Dendritic cell treated with granulocyte-macrophage colony-stimulating factor and Interleukin-4, amounts not matched to agents 40 ng/mL and 50 ng/mL, for 4 days (primary cell): ENCODE measurements around the gene RSPRY1.

Source experiments
- H3K27ac Mint-ChIP-seq: one replicate; pipeline ENCODE4 v1.8.0; 2022; ENCODE audit warnings: mild to moderate bottlenecking, mixed read lengths
- H3K27me3 Mint-ChIP-seq: one replicate; pipeline ENCODE4 v1.8.0; 2022; ENCODE audit warnings: mild to moderate bottlenecking, mixed read lengths
- H3K36me3 Mint-ChIP-seq: one replicate; pipeline ENCODE4 v1.8.0; 2022; ENCODE audit warnings: low read depth, mixed read lengths
- H3K4me1 Mint-ChIP-seq: one replicate; pipeline ENCODE4 v1.8.0; 2022; ENCODE audit warnings: low read depth, mixed read lengths
- H3K4me3 Mint-ChIP-seq: one replicate; pipeline ENCODE4 v1.8.0; 2022; ENCODE audit warnings: mild to moderate bottlenecking, moderate library complexity, mixed read lengths
- H3K9me3 Mint-ChIP-seq: one replicate; pipeline ENCODE4 v1.8.0; 2022; ENCODE audit warnings: mixed read lengths
- intact Hi-C: fragments of 100-400 bp; cut with micrococcal nuclease; formaldehyde crosslinking; loops from one replicate; pipeline ENCODE4 v1.15.0; 2022

RSPRY1 gene

DNA sequence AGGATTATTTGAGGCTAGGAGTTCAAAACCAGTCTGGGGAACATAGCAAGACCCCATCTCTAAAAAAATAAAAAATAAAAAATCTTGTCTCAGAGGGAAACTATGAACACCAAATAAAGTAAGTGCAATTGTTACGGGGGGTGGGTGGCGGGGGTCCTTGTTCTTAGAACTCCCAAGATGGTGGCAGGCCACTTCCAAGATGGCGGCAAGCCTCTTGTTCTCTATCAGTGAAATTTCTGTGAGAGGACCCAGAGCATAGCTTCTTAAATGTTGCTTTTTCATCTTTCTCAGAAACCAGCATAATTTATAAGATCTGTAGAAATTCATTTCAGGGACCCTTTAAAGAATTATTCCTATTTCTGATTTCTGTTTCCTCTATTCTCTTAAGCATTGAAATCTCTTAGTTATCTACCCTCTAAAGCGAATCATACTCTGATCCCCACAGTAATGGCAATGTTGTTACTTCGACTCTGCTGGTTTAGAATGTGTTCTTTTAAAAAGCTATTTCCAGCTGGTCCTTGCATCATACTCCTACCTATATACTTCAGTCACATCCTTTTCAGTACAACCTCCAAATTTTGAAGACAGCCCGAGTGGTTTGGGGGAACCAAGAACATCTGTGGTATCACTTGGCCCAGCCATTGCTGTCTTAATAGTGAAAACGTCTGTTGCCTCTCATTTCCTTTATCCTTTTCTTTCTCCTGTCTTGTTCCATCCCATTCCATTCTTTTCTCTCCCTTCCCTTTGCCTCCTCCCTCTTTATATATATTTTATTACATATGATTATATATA lies 16.2 kb downstream of the RSPRY1 start:
- intact Hi-C loops: no loop called here
- Mint-ChIP-seq H3K36me3 (peaks cover 39% of the 10 kb centered on the region), H3K9me3 (no peaks in the 10 kb centered on the region), H3K4me1 (peaks cover 6% of the 10 kb centered on the region), H3K27me3 (no peaks in the 10 kb centered on the region), H3K27ac (no peak overlapping the region), H3K4me3 (no peak overlapping the region)

DNA sequence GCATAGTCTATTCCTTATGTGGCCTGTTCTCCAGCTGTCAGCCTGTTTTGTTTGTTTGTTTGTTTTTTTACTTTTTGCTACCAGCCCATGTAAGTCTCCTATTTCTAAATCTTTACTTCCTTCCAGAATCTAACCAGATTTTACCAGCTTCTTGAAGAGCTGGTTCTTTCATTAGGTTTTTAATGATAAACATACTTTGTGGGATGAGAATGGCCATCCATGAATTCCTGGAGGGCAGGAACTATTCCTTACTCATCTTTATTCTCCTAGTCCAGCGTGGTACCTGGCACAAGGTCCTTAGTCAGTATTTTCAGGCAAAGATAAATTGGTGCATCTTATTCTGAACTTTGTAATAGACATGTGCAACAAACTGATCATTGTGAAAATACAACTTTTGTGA lies 17.3 kb downstream of the RSPRY1 start:
- Mint-ChIP-seq H3K27ac (no peak overlapping the region), H3K4me1 (peaks cover 3% of the 10 kb centered on the region), H3K27me3 (no peaks in the 10 kb centered on the region), H3K9me3 (no peaks in the 10 kb centered on the region), H3K4me3 (no peak overlapping the region), H3K36me3 (peaks cover 47% of the 10 kb centered on the region)
- intact Hi-C loops: no loop called here

DNA sequence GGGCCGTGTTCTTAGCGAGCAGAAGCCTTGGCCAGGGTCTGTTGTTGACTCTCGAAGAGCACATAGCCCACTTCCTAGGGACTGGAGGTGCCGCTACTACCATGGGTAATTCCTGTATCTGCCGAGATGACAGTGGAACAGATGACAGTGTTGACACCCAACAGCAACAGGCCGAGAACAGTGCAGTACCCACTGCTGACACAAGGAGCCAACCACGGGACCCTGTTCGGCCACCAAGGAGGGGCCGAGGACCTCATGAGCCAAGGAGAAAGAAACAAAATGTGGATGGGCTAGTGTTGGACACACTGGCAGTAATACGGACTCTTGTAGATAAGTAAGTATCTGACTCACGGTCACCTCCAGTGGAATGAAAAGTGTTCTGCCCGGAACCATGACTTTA lies 18.5 kb downstream of the RSPRY1 start:
- Mint-ChIP-seq H3K27ac (no peak overlapping the region), H3K4me3 (no peak overlapping the region), H3K36me3 (peaks cover 54% of the 10 kb centered on the region), H3K4me1 (no peaks in the 10 kb centered on the region), H3K9me3 (no peaks in the 10 kb centered on the region), H3K27me3 (no peaks in the 10 kb centered on the region)
- intact Hi-C loops: no loop called here

DNA sequence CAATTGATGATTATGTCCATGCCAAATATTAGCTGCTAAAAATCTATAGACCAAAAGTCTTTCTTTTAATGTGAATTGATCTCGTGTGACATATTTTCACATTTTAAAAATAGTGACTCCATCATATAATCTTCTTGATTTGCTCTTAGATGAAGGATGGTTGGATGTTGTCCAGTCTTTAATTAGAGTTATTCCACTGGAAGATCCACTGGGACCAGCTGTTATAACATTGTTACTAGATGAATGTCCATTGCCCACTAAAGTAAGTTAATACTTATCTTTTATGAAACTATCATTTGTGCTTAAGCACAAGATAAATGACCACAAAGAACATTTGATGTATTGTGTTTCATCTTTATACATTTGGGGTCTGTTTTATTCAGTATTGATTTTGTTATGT lies 22.8 kb downstream of the RSPRY1 start:
- no peak overlapping the region for H3K27ac Mint-ChIP-seq
- peaks cover 88% of the 10 kb centered on the region for H3K36me3 Mint-ChIP-seq
- H3K9me3 Mint-ChIP-seq: no peaks in the 10 kb centered on the region

DNA sequence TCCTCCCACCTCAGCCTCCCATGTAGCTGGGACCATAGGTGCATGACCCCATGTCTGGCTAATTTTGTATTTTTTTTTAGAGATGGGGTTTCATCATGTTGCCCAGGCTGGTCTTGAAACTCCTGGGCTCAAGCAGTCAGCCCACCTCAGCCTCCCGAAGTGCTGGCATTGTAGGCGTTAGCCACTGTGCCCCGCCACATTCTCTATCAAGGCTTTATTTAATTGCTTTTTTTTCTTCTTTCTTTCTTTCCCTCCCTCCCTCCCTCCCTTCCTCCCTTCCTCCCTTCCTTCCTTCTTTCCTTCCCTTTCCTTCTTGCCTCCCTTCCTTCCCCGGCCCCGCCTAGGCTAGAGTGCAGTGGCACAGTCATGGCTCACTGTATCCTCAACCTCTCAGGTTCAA lies 23.7 kb downstream of the RSPRY1 start:
- intact Hi-C loops: no loop called here
- no peaks in the 10 kb centered on the region for H3K4me1 Mint-ChIP-seq
- H3K27ac Mint-ChIP-seq: no peak overlapping the region
- no peaks in the 10 kb centered on the region for H3K27me3 Mint-ChIP-seq
- peaks cover 1% of the 10 kb centered on the region for H3K9me3 Mint-ChIP-seq
- H3K36me3 Mint-ChIP-seq: peaks cover 91% of the 10 kb centered on the region
- H3K4me3 Mint-ChIP-seq: no peak overlapping the region

More for the DNA sequence above, 22.8 kb downstream of the RSPRY1 start:
- Mint-ChIP-seq H3K4me3 (no peak overlapping the region), H3K27me3 (no peaks in the 10 kb centered on the region), H3K4me1 (no peaks in the 10 kb centered on the region)
- intact Hi-C loops: no loop called here

DNA sequence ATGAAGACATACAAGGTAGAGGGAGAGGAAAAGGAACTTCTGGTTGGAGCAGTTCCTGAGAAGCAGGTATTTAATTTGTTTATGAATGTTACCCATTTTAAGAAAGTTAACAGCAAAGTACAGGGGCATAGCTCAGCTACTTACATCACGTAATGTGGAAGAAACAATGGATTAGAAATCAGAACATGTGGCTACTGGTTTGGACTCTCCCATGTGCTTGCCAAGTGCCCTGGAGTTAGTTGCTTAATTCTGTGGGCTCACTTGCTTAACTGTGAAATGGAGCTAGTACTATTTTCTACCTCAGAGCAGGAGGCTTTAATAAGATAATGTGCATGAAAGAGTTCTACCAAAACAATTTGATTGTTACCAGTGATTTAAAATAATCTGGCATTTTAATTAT lies 27.3 kb downstream of the RSPRY1 start:
- Mint-ChIP-seq H3K27ac (no peak overlapping the region), H3K4me3 (no peak overlapping the region), H3K36me3 (peaks cover 95% of the 10 kb centered on the region), H3K9me3 (peaks cover 37% of the 10 kb centered on the region), H3K27me3 (no peaks in the 10 kb centered on the region), H3K4me1 (no peaks in the 10 kb centered on the region)
- intact Hi-C loops: no loop called here

DNA sequence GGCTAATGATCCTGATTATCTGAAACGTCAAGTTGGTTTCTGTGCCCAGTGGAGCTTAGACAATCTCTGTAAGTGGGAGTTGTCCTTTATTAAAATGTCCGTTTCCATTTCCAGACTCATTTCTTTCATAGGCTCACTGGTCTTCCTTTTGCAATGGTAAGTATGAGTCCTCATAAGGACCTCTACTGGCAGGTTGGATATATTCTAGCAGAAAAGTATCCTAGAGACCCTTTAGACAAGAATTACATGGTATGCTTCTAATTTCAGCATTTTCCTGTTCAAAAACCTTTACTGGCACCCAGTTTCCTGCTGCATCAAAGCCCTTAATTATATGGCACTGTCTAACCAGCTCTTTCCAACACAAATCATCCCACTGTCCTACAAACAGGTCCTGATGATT lies 30.8 kb downstream of the RSPRY1 start:
- Mint-ChIP-seq H3K36me3 (peaks cover 99% of the 10 kb centered on the region), H3K27ac (no peak overlapping the region), H3K9me3 (peaks cover 40% of the 10 kb centered on the region), H3K4me1 (no peaks in the 10 kb centered on the region), H3K27me3 (no peaks in the 10 kb centered on the region), H3K4me3 (no peak overlapping the region)
- intact Hi-C loops: no loop called here

DNA sequence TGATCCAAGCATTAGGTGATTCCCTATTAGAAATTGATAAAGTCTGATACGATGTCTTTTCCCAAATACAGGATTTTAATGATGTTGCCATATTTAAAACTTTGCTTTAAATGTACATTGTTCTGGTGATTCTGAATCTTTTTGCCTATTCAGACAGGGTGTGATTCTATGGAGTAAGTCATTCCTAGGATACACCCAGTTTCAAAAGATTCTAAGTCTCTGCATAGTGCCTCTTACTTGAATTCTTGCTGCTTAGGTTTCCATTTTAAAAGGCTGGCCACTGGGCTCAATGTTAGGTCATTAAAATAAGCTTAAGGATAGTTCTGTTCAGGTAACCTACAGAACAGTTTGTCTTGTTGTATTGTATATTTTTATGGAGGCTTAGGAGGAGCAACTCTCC lies 36.9 kb downstream of the RSPRY1 start:
- Mint-ChIP-seq H3K36me3 (peaks cover 100% of the 10 kb centered on the region), H3K4me3 (no peak overlapping the region)
- intact Hi-C loops: no loop called here

DNA sequence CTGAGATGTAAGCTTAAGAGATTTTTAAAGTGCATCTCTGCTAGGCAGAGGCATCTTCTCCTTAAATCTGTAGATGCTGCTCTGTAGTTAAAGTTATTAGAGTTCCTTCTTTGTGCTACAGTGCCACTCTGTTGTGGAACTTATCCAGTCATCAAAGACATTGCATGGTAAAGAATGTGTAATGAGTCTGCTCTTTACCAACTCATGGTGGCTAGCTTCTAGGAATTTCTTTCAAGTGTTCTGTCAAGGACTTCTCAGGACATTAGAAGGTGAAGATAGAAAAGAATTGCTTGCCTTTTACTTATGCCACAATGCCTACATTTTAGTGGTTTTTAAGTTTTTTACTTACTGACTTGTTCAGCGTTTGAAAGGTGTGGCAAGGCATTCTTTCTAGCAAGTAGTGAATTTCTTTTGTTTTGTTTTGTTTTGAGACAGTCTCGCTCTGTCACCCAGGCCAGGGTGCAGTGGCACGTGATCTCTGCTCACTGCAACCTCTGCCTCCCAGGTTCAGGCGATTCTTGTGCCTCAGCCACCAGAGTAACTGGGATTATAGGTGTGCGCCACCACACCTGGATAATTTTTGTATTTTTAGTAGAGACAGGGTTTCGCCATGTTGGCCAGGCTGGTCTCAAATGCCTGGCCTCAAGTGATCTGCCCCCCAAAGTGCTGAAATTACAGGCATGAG lies 38.7 kb downstream of the RSPRY1 start:
- H3K4me3 Mint-ChIP-seq: no peak overlapping the region
- intact Hi-C loops: no loop called here

More for the DNA sequence above, 36.9 kb downstream of the RSPRY1 start:
- no peaks in the 10 kb centered on the region for H3K27me3 Mint-ChIP-seq
- H3K27ac Mint-ChIP-seq: no peak overlapping the region
- peaks cover 8% of the 10 kb centered on the region for H3K9me3 Mint-ChIP-seq
- no peaks in the 10 kb centered on the region for H3K4me1 Mint-ChIP-seq

DNA sequence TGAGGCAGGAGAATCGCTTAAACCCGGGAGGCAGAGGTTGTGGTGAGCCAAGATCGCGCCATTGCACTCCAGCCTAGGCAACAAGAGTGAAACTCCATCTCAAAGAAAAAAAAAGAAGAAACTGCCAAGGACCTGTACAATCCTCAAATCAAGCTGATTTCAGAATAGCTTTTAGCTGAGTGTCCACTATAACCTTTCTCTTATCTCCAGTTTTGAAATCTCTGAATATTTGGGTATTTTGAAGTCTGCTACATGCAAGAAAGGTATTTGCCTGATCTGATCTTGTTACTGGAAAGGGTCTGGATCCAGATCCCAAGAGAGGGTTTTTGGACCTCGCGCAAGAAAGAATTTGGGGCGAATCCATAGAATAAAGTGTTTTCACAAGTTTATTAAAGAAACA lies 39.8 kb downstream of the RSPRY1 start:
- intact Hi-C loops: no loop called here
- peaks cover 100% of the 10 kb centered on the region for H3K36me3 Mint-ChIP-seq
- H3K27ac Mint-ChIP-seq: no peak overlapping the region
- no peaks in the 10 kb centered on the region for H3K27me3 Mint-ChIP-seq
- H3K4me3 Mint-ChIP-seq: no peak overlapping the region
- H3K9me3 Mint-ChIP-seq: no peaks in the 10 kb centered on the region
- H3K4me1 Mint-ChIP-seq: no peaks in the 10 kb centered on the region

More for the DNA sequence above, 38.7 kb downstream of the RSPRY1 start:
- Mint-ChIP-seq H3K9me3 (no peaks in the 10 kb centered on the region), H3K27me3 (no peaks in the 10 kb centered on the region), H3K36me3 (peaks cover 100% of the 10 kb centered on the region), H3K27ac (no peak overlapping the region), H3K4me1 (no peaks in the 10 kb centered on the region)

DNA sequence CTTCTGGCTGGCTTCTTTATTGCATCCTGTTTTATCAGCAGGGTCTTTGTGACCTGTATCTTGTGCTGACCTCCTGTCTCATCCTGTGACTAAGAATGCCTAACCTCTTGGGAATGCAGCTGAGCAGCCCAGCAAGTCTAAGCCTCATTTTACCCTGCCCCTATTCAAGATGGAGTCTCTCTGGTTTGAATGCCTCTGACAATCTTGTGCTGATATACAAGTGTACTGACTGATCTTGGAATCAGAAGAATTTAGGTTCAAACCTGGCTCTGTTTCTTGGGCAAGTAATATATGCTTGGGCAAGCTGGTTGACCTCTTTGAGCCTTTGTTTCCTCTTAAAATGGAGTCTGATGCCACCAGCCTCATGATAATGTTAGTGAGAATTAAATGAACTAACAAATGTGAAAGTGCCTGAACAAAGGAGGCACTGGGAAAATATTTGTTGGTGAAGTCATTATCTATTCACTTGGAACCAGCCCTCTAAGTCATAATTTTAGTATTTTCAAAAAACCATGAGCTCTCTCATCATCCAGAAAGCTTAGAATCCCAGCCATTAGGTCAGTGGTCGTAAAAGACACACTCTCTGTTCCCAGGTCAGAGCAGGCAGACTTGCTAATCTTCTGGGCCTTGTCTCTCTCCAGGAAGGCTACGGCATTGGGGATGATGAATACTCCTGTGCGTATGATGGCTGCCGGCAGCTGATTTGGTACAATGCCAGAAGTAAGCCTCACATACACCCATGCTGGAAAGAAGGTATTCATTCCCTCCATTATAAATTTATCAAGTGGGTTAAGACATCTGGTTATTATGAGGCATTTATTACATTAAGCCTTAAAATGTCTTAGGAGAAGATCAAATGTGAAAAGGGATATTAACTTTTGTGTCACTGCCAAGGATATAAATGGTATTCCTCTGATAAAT lies 40.8 kb downstream of the RSPRY1 start:
- no peak overlapping the region for H3K27ac Mint-ChIP-seq
- no peaks in the 10 kb centered on the region for H3K9me3 Mint-ChIP-seq
- H3K4me1 Mint-ChIP-seq: no peaks in the 10 kb centered on the region
- H3K27me3 Mint-ChIP-seq: no peaks in the 10 kb centered on the region
- peaks cover 99% of the 10 kb centered on the region for H3K36me3 Mint-ChIP-seq
- no peak overlapping the region for H3K4me3 Mint-ChIP-seq
- intact Hi-C loops: no loop called here

DNA sequence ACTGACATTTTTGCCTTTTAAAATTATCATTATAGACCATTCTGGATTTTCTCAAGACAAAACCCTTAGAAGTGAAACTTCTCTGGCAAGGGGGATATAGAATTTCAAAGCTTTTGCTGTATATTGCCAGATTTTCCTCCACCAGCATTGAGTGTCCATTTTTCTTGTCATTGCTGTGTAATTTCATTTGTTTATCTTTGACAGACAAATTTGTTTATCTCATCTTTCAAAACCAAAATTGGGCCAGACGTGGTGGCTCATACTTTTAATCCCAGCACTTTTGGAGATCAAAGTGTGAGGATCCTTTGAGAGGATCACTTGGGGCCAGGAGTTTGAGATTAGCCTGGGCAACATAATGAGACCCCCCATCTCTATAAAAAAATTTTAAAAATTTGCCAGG lies 43.0 kb downstream of the RSPRY1 start:
- Mint-ChIP-seq H3K9me3 (no peaks in the 10 kb centered on the region), H3K4me1 (no peaks in the 10 kb centered on the region), H3K4me3 (no peak overlapping the region), H3K36me3 (peaks cover 99% of the 10 kb centered on the region), H3K27ac (no peak overlapping the region), H3K27me3 (no peaks in the 10 kb centered on the region)
- intact Hi-C loops: no loop called here

DNA sequence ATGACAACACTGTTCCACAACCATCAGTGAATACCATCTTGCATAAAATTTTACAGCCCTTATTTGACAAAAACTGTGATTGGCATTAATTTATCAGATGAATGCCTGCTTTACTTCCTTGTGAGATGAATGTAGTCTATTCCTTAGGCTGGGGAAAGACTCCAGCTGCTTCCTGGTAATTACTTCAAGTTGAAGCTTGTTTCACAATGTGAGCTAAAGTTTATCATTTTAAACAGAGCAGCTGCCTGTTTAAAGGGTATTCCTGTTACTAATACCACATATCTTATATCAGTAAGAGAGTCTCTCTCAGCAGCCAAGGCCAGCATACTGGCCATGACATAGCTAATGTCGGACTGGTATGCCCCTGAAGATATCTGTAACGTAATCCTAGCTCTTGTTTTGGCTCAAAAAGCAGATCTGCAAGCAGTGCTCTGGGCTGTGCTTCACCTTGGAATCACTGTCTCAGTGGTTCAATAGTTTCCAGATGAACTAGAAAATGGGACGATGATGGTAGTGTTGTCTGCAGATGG lies 45.8 kb downstream of the RSPRY1 start:
- H3K36me3 Mint-ChIP-seq: peaks cover 91% of the 10 kb centered on the region
- no peaks in the 10 kb centered on the region for H3K27me3 Mint-ChIP-seq
- intact Hi-C loops: no loop called here
- no peak overlapping the region for H3K27ac Mint-ChIP-seq
- peaks cover 10% of the 10 kb centered on the region for H3K4me1 Mint-ChIP-seq
- no peaks in the 10 kb centered on the region for H3K9me3 Mint-ChIP-seq
- no peak overlapping the region for H3K4me3 Mint-ChIP-seq
